Heart right ventricle (tissue), 16 donors: ENCODE measurements around the gene E4F1. TPM values are rescaled to one million over a fixed set of nuclear protein-coding genes. Genes with fewer than 3 reads are reported as not detected.

Source experiments
- ATAC-seq, 8 donors: fragments of 200-7000 bp; cut with Tn5 transposase; one replicate each; pipeline ENCODE4 v1.9.1; 2020; ENCODE audit warnings: mild to moderate bottlenecking in 8 of 8, moderate library complexity in 8 of 8, moderate number of reproducible peaks in 1 of 8
- DNase-seq, 2 donors: peaks; one replicate each; pipeline ENCODE4 v3.0.0-alpha.2; 2020
- H3K27ac ChIP-seq, 10 donors: fragments of 200-600 bp; sonication (generic) in 2 of 10; one replicate each; pipeline versions ENCODE4 v1.5.0 to v1.8.0; 2020 to 2022; ENCODE audit warnings: mild to moderate bottlenecking in 3 of 10
- H3K27me3 ChIP-seq, 7 donors: fragments of 200-600 bp; one replicate each; pipeline ENCODE4 v1.8.0; 2021 to 2022; ENCODE audit warnings: mild to moderate bottlenecking in 2 of 7
- H3K36me3 ChIP-seq, 9 donors: fragments of 200-600 bp; sonication (generic) in 1 of 9; one replicate each; pipeline versions ENCODE4 v1.5.0 to v1.8.0; 2020 to 2022; ENCODE audit warnings: mild to moderate bottlenecking in 2 of 9
- H3K4me1 ChIP-seq, 9 donors: fragments of 200-600 bp; sonication (generic) in 1 of 9; one replicate each; pipeline versions ENCODE4 v1.5.0 to v1.8.0; 2020 to 2022; ENCODE audit warnings: mild to moderate bottlenecking in 4 of 9
- H3K4me3 ChIP-seq, 10 donors: fragments of 200-600 bp; sonication (generic) in 2 of 10; one replicate each; pipeline versions ENCODE4 v1.5.0 to v1.8.0; 2020 to 2022; ENCODE audit warnings: mild to moderate bottlenecking in 7 of 10, moderate library complexity in 2 of 10
- H3K9me3 ChIP-seq, 11 donors: fragments of 200-600 bp in 10 of 11; sonication (generic) in 2 of 11; one replicate each; pipeline versions ENCODE4 v1.5.0 to v1.8.0; 2013 to 2022; ENCODE audit warnings: mild to moderate bottlenecking in 2 of 11, control low read depth in 1 of 11, moderate library complexity in 1 of 11
- CTCF ChIP-seq, 9 donors: fragments of 200-600 bp; sonication (generic) in 2 of 9; IDR thresholded peaks; one replicate each; pipeline versions ENCODE4 v1.5.0 to v1.8.0; 2021 to 2022; ENCODE audit warnings: antibody characterized with exemption in 9 of 9, mild to moderate bottlenecking in 5 of 9, moderate library complexity in 1 of 9
- WGBS, 2 donors: extraction: QIAGEN DNeasy Blood & Tissue Kit; methylation state at CpG; one replicate each; pipeline ENCODE4 v1.1.7; 2013; ENCODE audit warnings: inconsistent platforms in 1 of 2; 5-methylcytosine and 5-hydroxymethylcytosine counted together
- intact Hi-C, 10 donors: fragments of 100-400 bp; cut with DNase I; formaldehyde crosslinking; loops; one replicate each; pipeline versions ENCODE4 v1.11.1 to v1.14.2; 2022
- polyA plus RNA-seq, 2 donors: library from polyadenylated mRNA; stranded (reverse); fragments of 200-250 nt; gene quantifications; one replicate each; pipeline ENCODE4 v1.2.3, GENCODE V29; 2013
- total RNA-seq, 10 donors: library from RNA; stranded (reverse); fragmentation: NEBNext Ultra II Directional in 3 of 10; extraction: Animal tissue kit (Norgen Biotek cat#: 25700) in 3 of 10; gene quantifications; one replicate each; pipeline versions ENCODE4 v1.2.1 to v1.2.4, GENCODE V29; 2021 to 2023
- donor health status: Arrhythmogenic right ventricular cardiomyopathy.
- donor health status: ischemic (EF 13 %, LVEDD 7.1; RV severe dilation, severe dysfunction).
- donor health status: healthy with polysubstance abuse.
- donor health status: DM: no; HTN: yes; CAD: no.
- donor health status: DM: no; HTN: no; CAD: no.
- donor health status: ischemic (EF 25% LVEDD 6.9; RV normal size, moderate dysfunction).
- donor health status: ischemic (EF 25% LVEDD 5.7; RV mildly dilated, moderate dysfunction).
- donor health status: healthy.
- donor health status: DM: yes; HTN: yes; CAD: no.
- donor health status: Ischemic cardiomyopathy.
- donor health status: ischemic (EF 35%, LVEDD 5.7; RV mildly dilated, moderate dysfunction).
- donor health status: nonischemic (EF 11% LVEDD 7.7; RV severe dilation, severe dysfunction).
- donor health status: DM: yes; HTN: yes; CAD: no.
- donor health status: PGD.
- donor health status: ischemic (EF 29% LVEDD 5.4; RV normal size, mild dysfunction).
- donor health status: nonischemic (EF 23%, LVEDD 6.1; RV moderate dilation, normal function).

The E4F1 gene
- total and polyA plus RNA-seq, 12 donors = 8.4 to 34.8 (median 10.9) TPM

- Histone ChIP-seq H3K27me3 (peaks cover 0 to 3% (median 0%) of the 10 kb centered on the region in 7 donors), H3K27ac (no peak overlapping the region), H3K4me1 (no peaks in the 10 kb centered on the region), H3K9me3 (no peaks in the 10 kb centered on the region), H3K36me3 (peaks cover 0 to 20% (median 4%) of the 10 kb centered on the region in 9 donors), H3K4me3 (no peak overlapping the region)
- no peak for DNase-seq
- TF ChIP-seq CTCF (IDR thresholded peaks at IDR 0.05) = no peak
- intact Hi-C loops = no loop called here
- no peak for ATAC-seq
- 86 to 87% methylated on average over 46 of the region's 46 CpGs for WGBS, 2 donors
Observed at GRCh38 chr16:2180962-2181923, 42.1 kb upstream of the E4F1 start.

- Histone ChIP-seq H3K36me3 (peaks cover 0 to 13% (median 0%) of the 10 kb centered on the region in 9 donors), H3K4me1 (no peaks in the 10 kb centered on the region), H3K27me3 (peaks cover 0 to 3% (median 0%) of the 10 kb centered on the region in 7 donors), H3K4me3 (no peak overlapping the region), H3K27ac (no peak overlapping the region), H3K9me3 (no peaks in the 10 kb centered on the region)
- intact Hi-C loops = no loop called here
- no peak for TF ChIP-seq CTCF (IDR thresholded peaks at IDR 0.05)
- DNase-seq = no peak
- no peak for ATAC-seq
- 92% methylated on average over 20 of the region's 20 CpGs for WGBS, 2 donors
Observed at GRCh38 chr16:2181952-2182351, 41.4 kb upstream of the E4F1 start.

GRCh38 chr16:2183671-2184070 lies 39.7 kb upstream of the E4F1 start:
- TF ChIP-seq CTCF (IDR thresholded peaks at IDR 0.05) = no peak
- Histone ChIP-seq H3K9me3 (no peaks in the 10 kb centered on the region), H3K4me1 (no peaks in the 10 kb centered on the region), H3K36me3 (no peaks in the 10 kb centered on the region), H3K27me3 (no peaks in the 10 kb centered on the region), H3K4me3 (no peak overlapping the region), H3K27ac (no peak overlapping the region)
- WGBS, 2 donors = 93% methylated on average over 29 to 30 of the region's 30 CpGs
- intact Hi-C loops = no loop called here
- ATAC-seq (no peak), DNase-seq (no peak)

GRCh38 chr16:2184346-2184745 lies 39.0 kb upstream of the E4F1 start:
- H3K27me3 ChIP-seq = no peaks in the 10 kb centered on the region
- intact Hi-C loops = no loop called here
- DNase-seq (no peak), ATAC-seq (no peak)
- TF ChIP-seq CTCF (IDR thresholded peaks at IDR 0.05) = no peak
- WGBS, 2 donors = 88 to 90% methylated on average over 19 of the region's 19 CpGs
- H3K9me3 ChIP-seq = no peaks in the 10 kb centered on the region
- H3K4me1 ChIP-seq = no peaks in the 10 kb centered on the region
- H3K4me3 ChIP-seq = no peak overlapping the region
- no peak overlapping the region for H3K27ac ChIP-seq
- H3K36me3 ChIP-seq = no peaks in the 10 kb centered on the region
